Vagina (tissue), 2 donors: ENCODE measurements around the gene SCD. TPM values are rescaled to one million over a fixed set of nuclear protein-coding genes. Genes with fewer than 3 reads are reported as not detected.

ENCODE experiments used
- DNase-seq, 2 donors: peaks; one replicate each; pipeline ENCODE4 v3.0.0-alpha.2; 2017; ENCODE audit errors: extremely low spot score in 2 of 2
- H3K27ac ChIP-seq: fragments of 200-600 bp; sonication (generic); one replicate; pipeline ENCODE4 v1.5.1; 2019
- H3K27me3 ChIP-seq: fragments of 200-600 bp; sonication (generic); one replicate; pipeline ENCODE4 v1.5.1; 2019
- H3K36me3 ChIP-seq, 2 donors: fragments of 200-600 bp; sonication (generic); one replicate each; pipeline ENCODE4 v1.5.1; 2017 to 2019
- H3K4me1 ChIP-seq: fragments of 200-600 bp; sonication (generic); one replicate; pipeline ENCODE4 v1.5.1; 2019
- H3K4me3 ChIP-seq, 2 donors: fragments of 200-600 bp; sonication (generic); 1 replicate in 1 of 2; 2 replicates in 1 of 2; pipeline ENCODE4 v1.5.1; 2016 to 2019
- H3K9me3 ChIP-seq: fragments of 200-600 bp; sonication (generic); one replicate; pipeline ENCODE4 v1.5.1; 2019
- CTCF ChIP-seq, 3 experiments: fragments of 450-650 bp in 2 of 3; fragments of 200-600 bp in 1 of 3; sonication (generic) in 1 of 3; IDR thresholded peaks; one replicate each; pipeline ENCODE4 v1.5.1; 2017 to 2019; ENCODE audit warnings: antibody characterized with exemption in 3 of 3, mild to moderate bottlenecking in 2 of 3, moderate library complexity in 2 of 3
- POLR2A ChIP-seq, 2 donors: fragments of 450-650 bp; IDR thresholded peaks; one replicate each; pipeline ENCODE4 v1.6.1; 2017; ENCODE audit warnings: antibody characterized with exemption in 2 of 2, mild to moderate bottlenecking in 2 of 2, moderate library complexity in 2 of 2
- POLR2AphosphoS5 ChIP-seq, 2 donors: sonication (generic); formaldehyde crosslinking; IDR thresholded peaks; one replicate each; pipeline ENCODE4 v1.9.0; 2017; ENCODE audit warnings: antibody characterized with exemption in 2 of 2, mild to moderate bottlenecking in 2 of 2, low read depth in 1 of 2; ENCODE audit not compliant: insufficient read depth in 1 of 2
- intact Hi-C: fragments of 100-400 bp; cut with DNase I; formaldehyde crosslinking; loops from one replicate; pipeline ENCODE4 v1.15.1; 2023
- total RNA-seq: library from RNA; depleted of rRNA; stranded (reverse); fragments of >200 nt; gene quantifications from one replicate; pipeline ENCODE4 v1.2.3, GENCODE V29; 2016

Gene SCD
- total RNA-seq, 1 donor from 2014 or later: 42.7 TPM

- peaks cover 0 to 3% of the 10 kb centered on the region in 2 donors for H3K36me3 ChIP-seq
- H3K27ac ChIP-seq: no peak overlapping the region
- no peaks in the 10 kb centered on the region for H3K27me3 ChIP-seq
- intact Hi-C loops: no loop called here
- peaks cover 10% of the 10 kb centered on the region for H3K4me1 ChIP-seq
- no peaks in the 10 kb centered on the region for H3K9me3 ChIP-seq
- no peak for TF ChIP-seq POLR2AphosphoS5 (IDR thresholded peaks at IDR 0.05; ENCODE audit: insufficient read depth in 1 of 2, low read depth in 1 of 2)
- no peak for TF ChIP-seq CTCF (IDR thresholded peaks at IDR 0.05)
- H3K4me3 ChIP-seq: no peak overlapping the region
- DNase-seq: no peak
Measured at GRCh38 chr10:100360234-100360633, 13.2 kb downstream of the SCD start.

- Histone ChIP-seq H3K36me3 (peaks cover 0 to 3% of the 10 kb centered on the region in 2 donors), H3K9me3 (no peaks in the 10 kb centered on the region), H3K4me3 (no peak overlapping the region), H3K4me1 (peaks cover 13% of the 10 kb centered on the region), H3K27me3 (no peaks in the 10 kb centered on the region), H3K27ac (no peak overlapping the region)
- intact Hi-C loops: no loop called here
- TF ChIP-seq CTCF (IDR thresholded peaks at IDR 0.05): no peak
- TF ChIP-seq POLR2AphosphoS5 (IDR thresholded peaks at IDR 0.05; ENCODE audit: insufficient read depth in 1 of 2, low read depth in 1 of 2): no peak
- TF ChIP-seq POLR2A (IDR thresholded peaks at IDR 0.05): no peak
- DNase-seq: no peak
Measured at GRCh38 chr10:100362570-100363496, 15.8 kb downstream of the SCD start.

- intact Hi-C loops: no loop called here
Measured at GRCh38 chr10:100364175-100364574, 17.1 kb downstream of the SCD start.

GRCh38 chr10:100364735-100365391 lies 17.8 kb downstream of the SCD start:
- no peak overlapping the region for H3K4me3 ChIP-seq
- H3K36me3 ChIP-seq: peaks cover 0 to 3% of the 10 kb centered on the region in 2 donors
- TF ChIP-seq POLR2AphosphoS5 (IDR thresholded peaks at IDR 0.05; ENCODE audit: insufficient read depth in 1 of 2, low read depth in 1 of 2): peak in 1 of 2 donors; percentile 91
- TF ChIP-seq POLR2A (IDR thresholded peaks at IDR 0.05): no peak

More at GRCh38 chr10:100364175-100364574, 17.1 kb downstream of the SCD start:
- no peak for TF ChIP-seq POLR2A (IDR thresholded peaks at IDR 0.05)
- TF ChIP-seq POLR2AphosphoS5 (IDR thresholded peaks at IDR 0.05; ENCODE audit: insufficient read depth in 1 of 2, low read depth in 1 of 2): no peak
- no peak for TF ChIP-seq CTCF (IDR thresholded peaks at IDR 0.05)
- H3K27me3 ChIP-seq: no peaks in the 10 kb centered on the region
- H3K9me3 ChIP-seq: no peaks in the 10 kb centered on the region
- H3K36me3 ChIP-seq: peaks cover 0 to 3% of the 10 kb centered on the region in 2 donors
- no peak for DNase-seq
- H3K4me1 ChIP-seq: peaks cover 13% of the 10 kb centered on the region
- no peak overlapping the region for H3K4me3 ChIP-seq
- no peak overlapping the region for H3K27ac ChIP-seq

GRCh38 chr10:100368721-100369120 lies 21.7 kb downstream of the SCD start:
- no peak for TF ChIP-seq POLR2AphosphoS5 (IDR thresholded peaks at IDR 0.05; ENCODE audit: insufficient read depth in 1 of 2, low read depth in 1 of 2)
- TF ChIP-seq POLR2A (IDR thresholded peaks at IDR 0.05): no peak
- no peak for TF ChIP-seq CTCF (IDR thresholded peaks at IDR 0.05)
- Histone ChIP-seq H3K4me3 (no peak overlapping the region), H3K9me3 (no peaks in the 10 kb centered on the region), H3K27ac (no peak overlapping the region), H3K27me3 (no peaks in the 10 kb centered on the region), H3K4me1 (peaks cover 44% of the 10 kb centered on the region), H3K36me3 (no peaks in the 10 kb centered on the region)
- no peak for DNase-seq
- intact Hi-C loops: no loop called here

More at GRCh38 chr10:100364735-100365391, 17.8 kb downstream of the SCD start:
- Histone ChIP-seq H3K27me3 (no peaks in the 10 kb centered on the region), H3K27ac (peak overlapping the region; percentile 13), H3K9me3 (no peaks in the 10 kb centered on the region), H3K4me1 (peaks cover 13% of the 10 kb centered on the region)
- intact Hi-C loops: no loop called here
- DNase-seq: no peak
